ENCODE measurements around the gene HSPH1. TPM values are rescaled to one million over a fixed set of nuclear protein-coding genes. Genes with fewer than 3 reads are reported as not detected.

The HSPH1 gene
- total RNA-seq, 1 experiment from 2014 or later, result 116 TPM

DNA sequence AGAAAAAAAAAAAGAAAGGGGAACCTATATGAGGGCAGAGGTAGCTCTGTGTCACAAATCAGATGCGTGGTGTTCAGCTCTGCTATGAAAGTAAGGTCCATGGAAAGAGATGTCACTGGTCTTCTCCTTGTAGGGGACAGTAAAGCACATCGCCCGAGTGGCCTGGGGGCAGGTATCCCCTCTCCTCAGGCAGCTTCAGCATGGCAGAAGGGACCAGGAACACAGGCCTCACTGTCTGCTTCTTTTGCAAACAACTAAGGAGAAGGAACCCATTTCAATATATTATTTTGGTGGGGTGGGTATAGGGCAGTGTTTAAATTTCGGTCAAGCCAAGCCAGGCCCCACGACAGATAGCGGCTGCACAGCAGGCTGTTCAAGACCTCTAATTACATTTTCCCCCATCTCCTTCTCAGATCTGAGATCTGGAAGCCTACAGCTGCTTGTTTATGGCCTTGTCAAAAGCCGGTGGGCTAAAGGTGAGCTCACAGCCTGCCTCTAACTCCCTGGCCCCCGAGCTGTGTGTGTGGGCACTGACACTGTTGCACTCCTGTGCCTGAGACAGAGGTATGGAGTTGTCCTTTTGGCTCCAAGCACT, 72.8 kb downstream of the HSPH1 start:
- ChIA-PET POLR2A (no interaction called here), RAD21 (ENCODE audit: low non-redundant PET in 1 of 2, low total read pairs in 2 of 2, uncharacterized antibody in 2 of 2, unreplicated experiment in 2 of 2) (no interaction called here), CTCF (no interaction called here)
- H3K27ac ChIP-seq (ENCODE audit: low read depth, low read length), result no peak overlapping the region
- peaks cover 8% of the 10 kb centered on the region; the same call in 1 of the 2 replicates for H3K27me3 ChIP-seq (ENCODE audit: insufficient read depth, low read length)
- BruUV-seq (replicated peaks), result no TSS peak
- no peaks in the 10 kb centered on the region for H3K36me3 ChIP-seq (ENCODE audit: control insufficient read depth in 1 of 2, insufficient read depth in 2 of 2, low read length in 2 of 2)
- ATAC-seq (no peak), DNase-seq (ENCODE audit: low read depth, low spot score) (no peak)
- H3K9me3 ChIP-seq (ENCODE audit: control insufficient read depth in 1 of 2, insufficient read depth in 1 of 2, low read depth in 1 of 2, low read length in 2 of 2), result no peaks in the 10 kb centered on the region
- H4K20me1 ChIP-seq (ENCODE audit: insufficient read depth), result no peaks in the 10 kb centered on the region
- H3K4me3 ChIP-seq (replicated peaks in 1 of 2; ENCODE audit: low read depth in 1 of 2, low read length in 2 of 2), result no peak overlapping the region
- H2AFZ ChIP-seq (ENCODE audit: low read depth, low read length, poor library complexity, severe bottlenecking), result no peak overlapping the region
- H3K79me2 ChIP-seq (ENCODE audit: insufficient read depth, low read length), result no peaks in the 10 kb centered on the region
- no peak for TF ChIP-seq FOSL1 (IDR thresholded peaks at IDR 0.05; ENCODE audit: low read depth)
- TF ChIP-seq, protein P1, sequence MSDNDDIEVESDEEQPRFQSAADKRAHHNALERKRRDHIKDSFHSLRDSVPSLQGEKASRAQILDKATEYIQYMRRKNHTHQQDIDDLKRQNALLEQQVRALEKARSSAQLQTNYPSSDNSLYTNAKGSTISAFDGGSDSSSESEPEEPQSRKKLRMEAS (IDR thresholded peaks at IDR 0.05), result no peak
- TF ChIP-seq, protein P2, sequence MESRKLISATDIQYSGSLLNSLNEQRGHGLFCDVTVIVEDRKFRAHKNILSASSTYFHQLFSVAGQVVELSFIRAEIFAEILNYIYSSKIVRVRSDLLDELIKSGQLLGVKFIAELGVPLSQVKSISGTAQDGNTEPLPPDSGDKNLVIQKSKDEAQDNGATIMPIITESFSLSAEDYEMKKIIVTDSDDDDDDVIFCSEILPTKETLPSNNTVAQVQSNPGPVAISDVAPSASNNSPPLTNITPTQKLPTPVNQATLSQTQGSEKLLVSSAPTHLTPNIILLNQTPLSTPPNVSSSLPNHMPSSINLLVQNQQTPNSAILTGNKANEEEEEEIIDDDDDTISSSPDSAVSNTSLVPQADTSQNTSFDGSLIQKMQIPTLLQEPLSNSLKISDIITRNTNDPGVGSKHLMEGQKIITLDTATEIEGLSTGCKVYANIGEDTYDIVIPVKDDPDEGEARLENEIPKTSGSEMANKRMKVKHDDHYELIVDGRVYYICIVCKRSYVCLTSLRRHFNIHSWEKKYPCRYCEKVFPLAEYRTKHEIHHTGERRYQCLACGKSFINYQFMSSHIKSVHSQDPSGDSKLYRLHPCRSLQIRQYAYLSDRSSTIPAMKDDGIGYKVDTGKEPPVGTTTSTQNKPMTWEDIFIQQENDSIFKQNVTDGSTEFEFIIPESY (IDR thresholded peaks at IDR 0.05; ENCODE audit: extremely low read depth, insufficient replicate concordance, low read length), result no peak
- no peak overlapping the region for H3K4me2 ChIP-seq (ENCODE audit: low read length)
- no peaks in the 10 kb centered on the region for H3K4me1 ChIP-seq (ENCODE audit: control insufficient read depth in 1 of 2, insufficient read depth in 2 of 2, low read length in 2 of 2)
- no peaks in the 10 kb centered on the region for H3K9me2 ChIP-seq (ENCODE audit: insufficient read depth)
- H3K9ac ChIP-seq (ENCODE audit: low read length), result no peak overlapping the region
- intact Hi-C loops (cut with micrococcal nuclease), result no loop called here

Other genes starting within 250 kb of the HSPH1 start
- not detected for gene TEX26, start 229.2 kb downstream of the HSPH1 start, total RNA-seq (2021; ENCODE audit: unreplicated experiment)
- gene B3GLCT, start 38.1 kb upstream of the HSPH1 start, total RNA-seq (2021; ENCODE audit: unreplicated experiment), result 3.9 TPM